NT2/D1 (cell line): ENCODE data around the gene ESAM.

Source experiments
- DNase-seq: peaks from one replicate; pipeline ENCODE4 v3.0.0-alpha.2; 2011; ENCODE audit warnings: low read depth, low spot score
- H3K27me3 ChIP-seq: 2 replicates; pipeline ENCODE4 v1.6.0; 2011; ENCODE audit warnings: mild to moderate bottlenecking; ENCODE audit not compliant: insufficient read length, insufficient read depth
- H3K36me3 ChIP-seq: 2 replicates; pipeline ENCODE4 v1.6.1; 2011; ENCODE audit warnings: mild to moderate bottlenecking, low read length, mixed read lengths; ENCODE audit not compliant: insufficient read depth, insufficient read length
- H3K4me1 ChIP-seq: 2 replicates; pipeline ENCODE4 v1.5.1; 2011; ENCODE audit not compliant: insufficient read depth, insufficient read length
- H3K4me3 ChIP-seq: 2 replicates; pipeline ENCODE4 v1.5.1; 2011; ENCODE audit warnings: low read depth; ENCODE audit not compliant: insufficient read length
- H3K9ac ChIP-seq: 2 replicates; pipeline ENCODE4 v1.6.0; 2011; ENCODE audit warnings: low read depth; ENCODE audit not compliant: insufficient read length
- H3K9me3 ChIP-seq: 2 replicates; pipeline ENCODE4 v1.5.1; 2011; ENCODE audit warnings: mild to moderate bottlenecking, low read length; ENCODE audit not compliant: insufficient read depth
- SUZ12 ChIP-seq: IDR thresholded peaks from 2 replicates; pipeline ENCODE4 v1.6.1; 2011; ENCODE audit not compliant: insufficient read length, insufficient read depth; ENCODE audit errors: extremely low read depth
- YY1 ChIP-seq: IDR thresholded peaks from 2 replicates; pipeline ENCODE4 v1.6.1; 2011; ENCODE audit not compliant: insufficient read length, insufficient read depth
- ZNF274 ChIP-seq: IDR thresholded peaks from 2 replicates; pipeline ENCODE4 v1.6.1; 2011; ENCODE audit warnings: mild to moderate bottlenecking, low read depth, low read length

The ESAM gene

GRCh38 chr11:124712392-124712791 is 49.7 kb downstream of the ESAM start:
- TF ChIP-seq YY1 = no peak
- TF ChIP-seq ZNF274 = no peak
- TF ChIP-seq SUZ12 = no peak
- H3K9ac ChIP-seq = no peak overlapping the region
- H3K27me3 ChIP-seq = peaks cover 34% of the 10 kb centered on the region
- DNase-seq = no peak
- H3K36me3 ChIP-seq = no peaks in the 10 kb centered on the region
- no peaks in the 10 kb centered on the region for H3K9me3 ChIP-seq
- H3K4me1 ChIP-seq = peaks cover 2% of the 10 kb centered on the region
- no peak overlapping the region for H3K4me3 ChIP-seq

GRCh38 chr11:124707829-124708228 is 54.3 kb downstream of the ESAM start:
- Histone ChIP-seq H3K36me3 (no peaks in the 10 kb centered on the region), H3K4me3 (peak overlapping the region; percentile 4), H3K4me1 (no peaks in the 10 kb centered on the region), H3K27me3 (no peaks in the 10 kb centered on the region), H3K9me3 (0 out of 2 replicates have a peak, but pooled peaks cover 6% of the 10 kb centered on the region), H3K9ac (no peak overlapping the region)
- TF ChIP-seq ZNF274 = no peak
- no peak for TF ChIP-seq YY1
- TF ChIP-seq SUZ12 = no peak
- DNase-seq = no peak
